HG03469 (cell line): ENCODE results near the gene POU3F1.
A peak's percentile ranks its signal among the peaks of the same experiment; 100 is the strongest.

ENCODE experiments used
- ATAC-seq: cut with Tn5 transposase; IDR thresholded peaks from one replicate; pipeline ENCODE4 v1.9.1; 2021; ENCODE audit warnings: mild to moderate bottlenecking, moderate library complexity, moderate number of reproducible peaks; ENCODE audit not compliant: unreplicated experiment

Gene POU3F1

GRCh38 chr1:38074302-38074677, 27.7 kb upstream of the POU3F1 start:
- ATAC-seq = no peak

GRCh38 chr1:38073534-38074301, 27.1 kb upstream of the POU3F1 start:
- ATAC-seq = no peak

- no peak for ATAC-seq
Measured at GRCh38 chr1:38072858-38073257, 26.3 kb upstream of the POU3F1 start.

- no peak for ATAC-seq
Measured at GRCh38 chr1:38071312-38072256, 25.0 kb upstream of the POU3F1 start.

- ATAC-seq = no peak
Measured at GRCh38 chr1:38068980-38069340, 22.4 kb upstream of the POU3F1 start.

- ATAC-seq = no peak
Measured at GRCh38 chr1:38068220-38068979, 21.8 kb upstream of the POU3F1 start.

- no peak for ATAC-seq
Measured at GRCh38 chr1:38064197-38064903, 17.8 kb upstream of the POU3F1 start.

GRCh38 chr1:38063616-38064015, 17.0 kb upstream of the POU3F1 start:
- no peak for ATAC-seq

- no peak for ATAC-seq
Measured at GRCh38 chr1:38062361-38063288, 16.0 kb upstream of the POU3F1 start.

- ATAC-seq = peak; percentile 47
Measured at GRCh38 chr1:38061883-38062328, 15.3 kb upstream of the POU3F1 start.

GRCh38 chr1:38061290-38061689, 14.7 kb upstream of the POU3F1 start:
- ATAC-seq = no peak

GRCh38 chr1:38060498-38060897, 13.9 kb upstream of the POU3F1 start:
- no peak for ATAC-seq

GRCh38 chr1:38059635-38060250, 13.2 kb upstream of the POU3F1 start:
- no peak for ATAC-seq

GRCh38 chr1:38055965-38056364, 9.4 kb upstream of the POU3F1 start:
- ATAC-seq = no peak

GRCh38 chr1:38055398-38055797, 8.8 kb upstream of the POU3F1 start:
- ATAC-seq = no peak

GRCh38 chr1:38053416-38054091, 7.0 kb upstream of the POU3F1 start:
- ATAC-seq = no peak

GRCh38 chr1:38052750-38053415, 6.3 kb upstream of the POU3F1 start:
- peak; percentile 49 for ATAC-seq

- no peak for ATAC-seq
Measured at GRCh38 chr1:38051079-38051543, 4.5 kb upstream of the POU3F1 start.
